GM12865 (cell line): ENCODE results near the gene TIMP3.

ENCODE experiments used
- DNase-seq: peaks from one replicate; pipeline ENCODE4 v3.0.0; 2010; ENCODE audit warnings: low read depth
- H3K4me3 ChIP-seq: 2 replicates; pipeline ENCODE4 v1.5.1; 2011; ENCODE audit warnings: mild to moderate bottlenecking, low read depth, low read length, control low read depth
- TF ChIP-seq, protein P1 (sequence below): IDR thresholded peaks from 2 replicates; pipeline ENCODE4 v1.5.1; 2011; ENCODE audit warnings: low read length, control low read depth, low read depth, inconsistent platforms; ENCODE audit not compliant: insufficient read depth; ENCODE audit errors: missing control alignments

The TIMP3 gene

DNA sequence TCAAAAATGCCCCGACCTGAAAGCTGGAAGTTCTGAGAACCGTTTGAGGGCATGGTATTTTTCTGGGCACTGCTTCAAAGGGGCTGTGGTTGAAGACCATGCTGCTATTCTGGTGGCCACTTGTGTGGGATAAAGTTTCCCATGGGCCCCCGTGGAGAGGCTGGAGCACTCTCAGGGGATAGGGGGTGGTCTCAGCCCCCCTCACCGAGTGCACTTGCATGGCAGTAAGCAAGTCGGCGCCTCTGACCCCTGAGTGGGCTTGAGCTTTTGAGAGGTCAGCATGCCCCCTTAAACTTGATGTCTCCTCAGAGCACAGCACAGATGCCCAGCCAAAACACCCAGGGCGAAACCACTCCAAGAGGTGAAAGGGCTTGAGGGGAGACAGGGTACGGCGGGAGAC, 35.6 kb downstream of the TIMP3 start:
- TF ChIP-seq, protein P1, sequence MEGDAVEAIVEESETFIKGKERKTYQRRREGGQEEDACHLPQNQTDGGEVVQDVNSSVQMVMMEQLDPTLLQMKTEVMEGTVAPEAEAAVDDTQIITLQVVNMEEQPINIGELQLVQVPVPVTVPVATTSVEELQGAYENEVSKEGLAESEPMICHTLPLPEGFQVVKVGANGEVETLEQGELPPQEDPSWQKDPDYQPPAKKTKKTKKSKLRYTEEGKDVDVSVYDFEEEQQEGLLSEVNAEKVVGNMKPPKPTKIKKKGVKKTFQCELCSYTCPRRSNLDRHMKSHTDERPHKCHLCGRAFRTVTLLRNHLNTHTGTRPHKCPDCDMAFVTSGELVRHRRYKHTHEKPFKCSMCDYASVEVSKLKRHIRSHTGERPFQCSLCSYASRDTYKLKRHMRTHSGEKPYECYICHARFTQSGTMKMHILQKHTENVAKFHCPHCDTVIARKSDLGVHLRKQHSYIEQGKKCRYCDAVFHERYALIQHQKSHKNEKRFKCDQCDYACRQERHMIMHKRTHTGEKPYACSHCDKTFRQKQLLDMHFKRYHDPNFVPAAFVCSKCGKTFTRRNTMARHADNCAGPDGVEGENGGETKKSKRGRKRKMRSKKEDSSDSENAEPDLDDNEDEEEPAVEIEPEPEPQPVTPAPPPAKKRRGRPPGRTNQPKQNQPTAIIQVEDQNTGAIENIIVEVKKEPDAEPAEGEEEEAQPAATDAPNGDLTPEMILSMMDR = no peak
- no peak for DNase-seq
- H3K4me3 ChIP-seq = no peak overlapping the region

DNA sequence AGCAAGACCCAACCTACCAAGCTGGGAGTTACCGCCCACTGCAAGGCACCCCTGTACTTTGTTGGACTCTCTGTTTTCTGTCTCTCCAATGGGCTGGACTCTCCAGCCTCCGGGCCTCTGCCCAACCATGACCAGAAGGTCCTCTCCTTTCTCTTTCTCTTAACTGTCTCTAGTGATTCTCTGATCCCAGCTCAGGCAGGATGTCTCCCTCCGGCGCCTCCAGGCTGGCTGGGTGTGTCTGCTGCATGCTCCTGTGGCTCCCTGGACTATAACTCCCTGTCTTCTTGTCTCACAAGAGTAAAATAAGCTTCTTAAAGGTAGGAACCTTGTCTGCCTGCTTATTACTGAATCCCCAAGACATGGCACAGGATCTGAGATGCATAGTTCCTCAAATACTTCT, 36.3 kb downstream of the TIMP3 start:
- no peak overlapping the region for H3K4me3 ChIP-seq
- TF ChIP-seq, protein P1 = no peak
- no peak for DNase-seq

DNA sequence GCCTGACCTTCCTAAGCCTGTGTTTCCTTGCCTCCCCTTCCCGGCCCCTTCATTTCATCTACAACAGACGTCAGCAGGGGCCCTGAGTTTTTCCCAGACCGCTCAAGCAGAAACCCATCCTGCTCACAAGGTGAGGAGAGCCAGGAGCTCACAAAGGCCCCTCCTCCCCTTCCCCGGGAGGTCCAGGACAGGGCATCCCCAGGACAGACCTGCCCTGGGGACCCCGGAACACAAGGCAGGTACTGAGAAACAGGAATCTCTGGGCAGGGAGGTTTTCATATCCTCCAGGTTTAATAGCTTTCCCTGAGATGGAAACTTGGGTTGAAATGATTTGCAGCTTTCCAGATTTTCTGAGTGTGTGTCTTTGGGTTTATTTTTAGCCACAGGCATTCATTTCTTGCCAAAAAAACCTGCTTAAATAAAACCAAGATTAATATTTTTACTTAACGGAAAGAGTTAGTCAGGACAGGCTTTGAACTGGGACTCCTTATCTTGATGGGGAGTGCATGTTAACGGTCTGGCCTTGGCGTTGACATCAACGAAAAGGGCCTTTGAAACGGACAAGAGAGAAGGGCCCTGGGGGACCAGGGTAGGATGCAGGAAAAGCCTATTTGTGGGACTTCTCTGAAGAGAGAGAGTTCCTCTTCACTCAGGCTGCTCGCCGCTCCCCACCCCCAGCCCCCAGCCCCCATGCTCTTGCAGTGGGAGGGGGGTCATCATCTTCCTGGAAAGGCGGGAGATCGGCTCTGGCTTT, 38.5 kb downstream of the TIMP3 start:
- no peak overlapping the region for H3K4me3 ChIP-seq
- no peak for DNase-seq
- TF ChIP-seq, protein P1 = no peak

DNA sequence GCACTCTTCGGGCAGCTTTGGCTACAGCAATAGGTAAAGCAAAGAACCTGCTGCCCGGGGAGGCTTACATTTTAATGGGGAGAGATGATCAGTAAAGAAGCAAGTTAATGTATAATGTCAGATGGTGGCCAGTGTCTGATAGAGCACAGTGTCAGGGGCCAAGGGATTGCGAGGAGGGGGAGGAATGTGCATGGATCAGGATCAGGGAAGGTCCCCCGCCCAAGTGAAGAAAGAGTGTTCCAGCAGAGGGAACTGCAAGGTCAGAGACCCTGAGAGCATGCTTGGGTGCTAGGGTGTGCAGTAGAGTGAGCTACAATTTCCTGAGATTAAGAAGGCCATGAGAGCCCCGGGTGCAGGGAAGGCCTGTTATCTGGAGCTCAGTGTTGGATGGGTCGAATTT, 39.7 kb downstream of the TIMP3 start:
- no peak for DNase-seq
- no peak overlapping the region for H3K4me3 ChIP-seq
- TF ChIP-seq, protein P1 = no peak

DNA sequence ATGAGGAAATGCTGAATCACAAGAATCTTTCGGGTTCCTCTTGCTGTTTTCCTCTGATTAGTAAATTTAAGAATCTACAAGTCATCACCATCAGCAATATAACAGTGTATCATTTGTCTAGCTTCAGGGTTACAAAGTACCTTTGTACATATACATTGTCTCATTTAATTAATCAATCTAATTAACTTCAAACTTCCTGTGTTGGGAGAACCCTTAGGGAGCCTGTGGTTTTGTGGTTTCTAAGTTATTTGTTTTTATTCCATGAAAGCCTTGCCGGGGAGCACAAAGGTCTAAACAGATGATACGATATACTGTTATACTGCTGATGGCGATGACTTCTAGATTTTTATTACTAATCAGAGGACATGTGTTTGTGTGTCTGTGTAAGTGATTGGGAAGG, 41.0 kb downstream of the TIMP3 start:
- DNase-seq = no peak
- TF ChIP-seq, protein P1 = no peak
- no peak overlapping the region for H3K4me3 ChIP-seq

DNA sequence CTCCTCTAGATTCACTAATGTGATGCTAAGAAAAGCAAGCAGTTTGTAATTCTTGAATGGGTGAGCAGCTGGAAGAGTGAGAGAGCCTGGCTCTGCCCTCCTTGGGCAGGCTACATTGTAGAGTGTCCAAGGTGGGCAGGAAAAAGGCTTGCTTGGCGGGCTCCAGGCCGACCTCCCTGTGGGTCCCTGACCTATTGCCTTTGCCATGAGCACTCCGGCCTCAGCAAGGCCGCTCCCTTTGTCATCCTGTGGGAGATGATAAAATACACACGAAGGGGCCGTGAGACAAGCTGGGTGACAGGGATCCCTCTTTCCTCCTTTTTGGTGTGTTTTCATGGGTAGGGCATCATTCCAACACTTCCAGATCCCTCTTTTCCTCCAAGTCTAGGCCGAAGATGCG, 41.8 kb downstream of the TIMP3 start:
- DNase-seq = no peak
- TF ChIP-seq, protein P1 = no peak
- no peak overlapping the region for H3K4me3 ChIP-seq

DNA sequence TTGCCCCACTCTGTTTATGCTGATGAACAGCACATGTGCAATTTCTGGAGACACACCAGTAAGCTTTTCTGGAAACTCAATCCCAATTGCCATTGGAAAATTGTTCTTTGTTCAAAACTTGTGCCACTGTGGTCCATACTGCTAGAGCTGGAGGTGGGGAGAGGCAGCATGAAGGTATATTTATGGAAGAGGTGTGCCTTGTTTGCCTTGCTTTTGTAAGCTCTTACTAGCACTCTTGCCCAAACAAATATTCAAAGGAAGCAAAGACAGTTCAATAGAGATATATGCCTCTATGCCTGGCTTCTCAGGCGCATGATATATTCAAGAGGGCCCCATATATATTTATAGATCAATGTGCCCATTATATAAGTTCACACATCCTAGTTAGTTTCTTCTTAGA, 42.7 kb downstream of the TIMP3 start:
- DNase-seq = no peak
- H3K4me3 ChIP-seq = no peak overlapping the region
- TF ChIP-seq, protein P1 = no peak
